HG03095 (cell line): ENCODE data around the gene LST1.
A peak's percentile ranks its signal among the peaks of the same experiment; 100 is the strongest.

ENCODE experiments used
- ATAC-seq: cut with Tn5 transposase; IDR thresholded peaks from one replicate; pipeline ENCODE4 v1.9.1; 2021; ENCODE audit warnings: moderate library complexity; ENCODE audit not compliant: unreplicated experiment

The LST1 gene

DNA sequence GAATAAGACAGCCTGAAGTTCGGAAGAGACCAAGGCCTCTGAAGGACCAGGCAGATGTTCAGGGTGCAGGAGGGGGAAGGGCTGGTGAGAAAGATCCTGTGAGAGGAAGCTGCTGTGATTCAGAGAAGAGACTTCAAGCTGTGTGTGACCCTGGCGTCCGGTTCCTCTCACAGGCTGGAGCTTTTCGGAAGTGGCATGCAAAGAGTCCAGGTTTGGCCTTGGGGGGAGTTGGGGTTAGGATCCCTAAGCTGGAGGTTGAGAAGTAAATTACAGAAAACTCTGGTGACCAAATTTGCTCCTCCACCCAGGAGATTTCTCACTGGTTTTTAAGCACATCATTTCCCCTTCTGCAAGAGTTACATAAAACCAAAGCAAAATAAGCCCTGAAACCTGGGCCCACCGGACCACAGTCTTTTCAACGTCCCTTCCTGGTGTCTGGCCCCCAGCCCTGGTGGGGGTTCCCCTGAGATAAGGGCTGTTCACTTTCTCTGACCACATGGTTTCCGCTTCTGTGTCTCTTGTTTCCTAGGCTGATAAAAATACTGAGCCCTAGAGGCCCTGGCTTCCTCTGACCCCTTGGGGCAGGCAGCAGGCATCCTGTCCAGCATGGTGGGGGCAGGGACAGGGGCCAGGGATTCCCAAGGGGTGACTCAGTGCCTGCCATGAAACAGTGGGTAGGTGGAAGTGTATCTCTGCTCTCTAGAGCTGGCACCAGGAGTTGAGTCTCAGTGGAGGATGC, 25.9 kb upstream of the LST1 start:
- peak; percentile 49 for ATAC-seq

DNA sequence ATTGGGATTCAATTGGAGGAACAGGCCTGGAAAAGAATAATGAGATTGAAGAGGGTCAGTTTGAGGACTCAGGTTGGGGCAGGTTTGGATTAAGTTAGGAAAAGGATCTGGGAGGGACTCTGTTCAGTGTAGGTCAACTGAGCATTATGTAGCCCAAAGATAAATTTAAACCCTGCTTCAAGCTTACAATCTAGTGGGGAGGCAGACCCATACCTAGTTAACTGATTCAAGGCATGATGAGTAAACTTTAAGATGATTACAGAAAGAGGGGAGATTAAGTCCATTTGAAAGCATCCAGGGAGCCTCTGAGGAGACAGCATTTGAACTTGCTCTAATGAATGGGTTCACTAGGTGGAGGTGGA, 25.4 kb upstream of the LST1 start:
- ATAC-seq, result no peak

DNA sequence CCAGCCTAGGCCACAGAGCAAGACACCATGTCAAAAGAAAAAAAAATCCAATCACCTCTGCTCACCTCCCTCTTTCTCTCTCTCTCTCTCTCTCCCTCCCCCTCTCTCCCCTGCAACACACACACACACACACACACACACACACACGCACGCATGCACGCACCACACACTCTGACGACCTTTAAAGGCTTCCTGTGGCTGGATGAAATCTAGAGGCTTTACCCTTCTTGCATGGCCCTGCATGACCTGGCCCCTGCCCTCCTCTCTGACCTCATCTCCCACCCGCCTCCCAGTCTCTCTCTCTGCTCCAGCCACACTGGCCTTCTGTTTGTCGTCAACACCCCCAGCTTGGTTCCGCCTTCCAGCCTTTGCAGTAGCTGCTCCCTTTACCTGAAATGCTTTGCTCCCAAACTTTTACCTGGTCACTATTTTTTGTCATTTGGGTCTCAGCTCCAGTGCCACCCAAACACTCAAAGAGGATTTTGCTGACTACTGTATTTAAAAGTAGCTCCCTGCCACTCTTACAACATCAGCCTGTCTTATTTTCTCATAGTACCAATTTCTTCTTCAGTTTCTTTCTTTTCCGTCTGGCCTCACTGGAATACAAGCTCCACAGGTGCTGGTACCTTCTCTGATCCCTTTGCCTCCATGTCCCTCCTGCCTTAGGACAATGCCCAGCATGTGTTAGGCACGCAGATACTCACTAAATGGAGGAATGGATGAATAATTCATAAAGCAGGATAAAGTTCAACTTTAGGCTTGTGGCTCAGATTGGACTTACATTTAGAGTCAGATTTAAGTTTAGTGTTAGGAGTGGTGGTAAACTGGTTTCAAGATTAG, 18.3 kb upstream of the LST1 start:
- no peak for ATAC-seq

- peak; percentile 39 for ATAC-seq
Measured at GRCh38 chr6:31568537-31568961, 17.5 kb upstream of the LST1 start.

DNA sequence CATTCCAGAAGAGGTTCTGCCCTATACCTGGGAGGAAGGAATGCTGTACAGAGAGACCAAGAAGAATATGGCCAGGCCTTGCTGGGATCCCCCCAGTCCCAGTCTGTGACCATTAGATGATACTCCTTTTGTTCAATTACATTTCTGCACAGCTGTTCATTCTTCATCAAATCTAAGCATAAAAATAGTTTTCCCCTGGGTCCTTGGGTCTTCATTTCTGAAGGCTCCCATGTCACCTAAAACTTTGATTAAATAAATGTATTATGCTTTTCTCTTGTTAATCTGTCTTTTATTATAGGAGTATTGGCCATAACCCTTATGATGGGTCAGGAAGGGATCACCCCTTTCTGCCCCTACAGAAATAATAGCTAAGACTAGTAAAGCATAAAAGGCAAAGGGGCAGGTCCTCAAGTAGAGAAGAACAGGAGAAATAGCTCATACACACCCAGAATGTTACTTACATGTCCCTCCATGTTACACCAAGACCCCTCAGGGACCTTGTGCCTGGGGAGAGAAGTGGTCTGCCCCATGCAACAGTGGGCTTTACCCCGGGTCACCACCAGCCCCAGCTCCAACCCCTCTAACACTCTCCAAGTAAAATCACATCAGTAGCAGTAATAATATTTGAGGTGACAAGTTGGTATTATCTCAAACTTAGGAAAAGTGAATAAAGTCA, 16.1 kb upstream of the LST1 start:
- ATAC-seq, result no peak

DNA sequence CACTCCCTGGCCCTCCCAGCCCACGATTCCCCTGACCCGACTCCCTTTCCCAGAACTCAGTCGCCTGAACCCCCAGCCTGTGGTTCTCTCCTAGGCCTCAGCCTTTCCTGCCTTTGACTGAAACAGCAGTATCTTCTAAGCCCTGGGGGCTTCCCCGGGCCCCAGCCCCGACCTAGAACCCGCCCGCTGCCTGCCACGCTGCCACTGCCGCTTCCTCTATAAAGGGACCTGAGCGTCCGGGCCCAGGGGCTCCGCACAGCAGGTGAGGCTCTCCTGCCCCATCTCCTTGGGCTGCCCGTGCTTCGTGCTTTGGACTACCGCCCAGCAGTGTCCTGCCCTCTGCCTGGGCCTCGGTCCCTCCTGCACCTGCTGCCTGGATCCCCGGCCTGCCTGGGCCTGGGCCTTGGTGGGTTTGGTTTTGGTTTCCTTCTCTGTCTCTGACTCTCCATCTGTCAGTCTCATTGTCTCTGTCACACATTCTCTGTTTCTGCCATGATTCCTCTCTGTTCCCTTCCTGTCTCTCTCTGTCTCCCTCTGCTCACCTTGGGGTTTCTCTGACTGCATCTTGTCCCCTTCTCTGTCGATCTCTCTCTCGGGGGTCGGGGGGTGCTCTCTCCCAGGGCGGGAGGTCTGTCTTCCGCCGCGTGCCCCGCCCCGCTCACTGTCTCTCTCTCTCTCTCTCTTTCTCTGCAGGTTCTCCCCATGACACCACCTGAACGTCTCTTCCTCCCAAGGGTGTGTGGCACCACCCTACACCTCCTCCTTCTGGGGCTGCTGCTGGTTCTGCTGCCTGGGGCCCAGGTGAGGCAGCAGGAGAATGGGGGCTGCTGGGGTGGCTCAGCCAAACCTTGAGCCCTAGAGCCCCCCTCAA, 13.8 kb upstream of the LST1 start, which contains the start of gene LTA:
Gene LTA (plus strand): TSS at position 249 of the 871 bp plus-strand sequence. CDS start 454 bp downstream, at position 703.
- peak; percentile 35 for ATAC-seq

DNA sequence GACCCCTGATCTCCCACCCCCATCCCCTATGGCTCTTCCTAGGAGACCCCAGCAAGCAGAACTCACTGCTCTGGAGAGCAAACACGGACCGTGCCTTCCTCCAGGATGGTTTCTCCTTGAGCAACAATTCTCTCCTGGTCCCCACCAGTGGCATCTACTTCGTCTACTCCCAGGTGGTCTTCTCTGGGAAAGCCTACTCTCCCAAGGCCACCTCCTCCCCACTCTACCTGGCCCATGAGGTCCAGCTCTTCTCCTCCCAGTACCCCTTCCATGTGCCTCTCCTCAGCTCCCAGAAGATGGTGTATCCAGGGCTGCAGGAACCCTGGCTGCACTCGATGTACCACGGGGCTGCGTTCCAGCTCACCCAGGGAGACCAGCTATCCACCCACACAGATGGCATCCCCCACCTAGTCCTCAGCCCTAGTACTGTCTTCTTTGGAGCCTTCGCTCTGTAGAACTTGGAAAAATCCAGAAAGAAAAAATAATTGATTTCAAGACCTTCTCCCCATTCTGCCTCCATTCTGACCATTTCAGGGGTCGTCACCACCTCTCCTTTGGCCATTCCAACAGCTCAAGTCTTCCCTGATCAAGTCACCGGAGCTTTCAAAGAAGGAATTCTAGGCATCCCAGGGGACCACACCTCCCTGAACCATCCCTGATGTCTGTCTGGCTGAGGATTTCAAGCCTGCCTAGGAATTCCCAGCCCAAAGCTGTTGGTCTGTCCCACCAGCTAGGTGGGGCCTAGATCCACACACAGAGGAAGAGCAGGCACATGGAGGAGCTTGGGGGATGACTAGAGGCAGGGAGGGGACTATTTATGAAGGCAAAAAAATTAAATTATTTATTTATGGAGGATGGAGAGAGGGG, 12.6 kb upstream of the LST1 start:
- ATAC-seq, result no peak

DNA sequence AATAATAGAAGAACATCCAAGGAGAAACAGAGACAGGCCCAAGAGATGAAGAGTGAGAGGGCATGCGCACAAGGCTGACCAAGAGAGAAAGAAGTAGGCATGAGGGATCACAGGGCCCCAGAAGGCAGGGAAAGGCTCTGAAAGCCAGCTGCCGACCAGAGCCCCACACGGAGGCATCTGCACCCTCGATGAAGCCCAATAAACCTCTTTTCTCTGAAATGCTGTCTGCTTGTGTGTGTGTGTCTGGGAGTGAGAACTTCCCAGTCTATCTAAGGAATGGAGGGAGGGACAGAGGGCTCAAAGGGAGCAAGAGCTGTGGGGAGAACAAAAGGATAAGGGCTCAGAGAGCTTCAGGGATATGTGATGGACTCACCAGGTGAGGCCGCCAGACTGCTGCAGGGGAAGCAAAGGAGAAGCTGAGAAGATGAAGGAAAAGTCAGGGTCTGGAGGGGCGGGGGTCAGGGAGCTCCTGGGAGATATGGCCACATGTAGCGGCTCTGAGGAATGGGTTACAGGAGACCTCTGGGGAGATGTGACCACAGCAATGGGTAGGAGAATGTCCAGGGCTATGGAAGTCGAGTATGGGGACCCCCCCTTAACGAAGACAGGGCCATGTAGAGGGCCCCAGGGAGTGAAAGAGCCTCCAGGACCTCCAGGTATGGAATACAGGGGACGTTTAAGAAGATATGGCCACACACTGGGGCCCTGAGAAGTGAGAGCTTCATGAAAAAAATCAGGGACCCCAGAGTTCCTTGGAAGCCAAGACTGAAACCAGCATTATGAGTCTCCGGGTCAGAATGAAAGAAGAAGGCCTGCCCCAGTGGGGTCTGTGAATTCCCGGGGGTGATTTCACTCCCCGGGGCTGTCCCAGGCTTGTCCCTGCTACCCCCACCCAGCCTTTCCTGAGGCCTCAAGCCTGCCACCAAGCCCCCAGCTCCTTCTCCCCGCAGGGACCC, 11.7 kb upstream of the LST1 start:
- ATAC-seq, result no peak

GRCh38 chr6:31575335-31575901, 10.7 kb upstream of the LST1 start, which contains the start of gene TNF:
TNF (plus strand) TSS chr6:31575565; CDS start chr6:31575742, 177 bp downstream.
- no peak for ATAC-seq

DNA sequence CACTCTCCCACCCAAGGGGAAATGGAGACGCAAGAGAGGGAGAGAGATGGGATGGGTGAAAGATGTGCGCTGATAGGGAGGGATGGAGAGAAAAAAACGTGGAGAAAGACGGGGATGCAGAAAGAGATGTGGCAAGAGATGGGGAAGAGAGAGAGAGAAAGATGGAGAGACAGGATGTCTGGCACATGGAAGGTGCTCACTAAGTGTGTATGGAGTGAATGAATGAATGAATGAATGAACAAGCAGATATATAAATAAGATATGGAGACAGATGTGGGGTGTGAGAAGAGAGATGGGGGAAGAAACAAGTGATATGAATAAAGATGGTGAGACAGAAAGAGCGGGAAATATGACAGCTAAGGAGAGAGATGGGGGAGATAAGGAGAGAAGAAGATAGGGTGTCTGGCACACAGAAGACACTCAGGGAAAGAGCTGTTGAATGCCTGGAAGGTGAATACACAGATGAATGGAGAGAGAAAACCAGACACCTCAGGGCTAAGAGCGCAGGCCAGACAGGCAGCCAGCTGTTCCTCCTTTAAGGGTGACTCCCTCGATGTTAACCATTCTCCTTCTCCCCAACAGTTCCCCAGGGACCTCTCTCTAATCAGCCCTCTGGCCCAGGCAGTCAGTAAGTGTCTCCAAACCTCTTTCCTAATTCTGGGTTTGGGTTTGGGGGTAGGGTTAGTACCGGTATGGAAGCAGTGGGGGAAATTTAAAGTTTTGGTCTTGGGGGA, 10.0 kb upstream of the LST1 start:
- ATAC-seq, result no peak

DNA sequence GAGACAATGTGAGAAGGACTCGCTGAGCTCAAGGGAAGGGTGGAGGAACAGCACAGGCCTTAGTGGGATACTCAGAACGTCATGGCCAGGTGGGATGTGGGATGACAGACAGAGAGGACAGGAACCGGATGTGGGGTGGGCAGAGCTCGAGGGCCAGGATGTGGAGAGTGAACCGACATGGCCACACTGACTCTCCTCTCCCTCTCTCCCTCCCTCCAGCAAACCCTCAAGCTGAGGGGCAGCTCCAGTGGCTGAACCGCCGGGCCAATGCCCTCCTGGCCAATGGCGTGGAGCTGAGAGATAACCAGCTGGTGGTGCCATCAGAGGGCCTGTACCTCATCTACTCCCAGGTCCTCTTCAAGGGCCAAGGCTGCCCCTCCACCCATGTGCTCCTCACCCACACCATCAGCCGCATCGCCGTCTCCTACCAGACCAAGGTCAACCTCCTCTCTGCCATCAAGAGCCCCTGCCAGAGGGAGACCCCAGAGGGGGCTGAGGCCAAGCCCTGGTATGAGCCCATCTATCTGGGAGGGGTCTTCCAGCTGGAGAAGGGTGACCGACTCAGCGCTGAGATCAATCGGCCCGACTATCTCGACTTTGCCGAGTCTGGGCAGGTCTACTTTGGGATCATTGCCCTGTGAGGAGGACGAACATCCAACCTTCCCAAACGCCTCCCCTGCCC, 9.0 kb upstream of the LST1 start:
- ATAC-seq, result no peak

DNA sequence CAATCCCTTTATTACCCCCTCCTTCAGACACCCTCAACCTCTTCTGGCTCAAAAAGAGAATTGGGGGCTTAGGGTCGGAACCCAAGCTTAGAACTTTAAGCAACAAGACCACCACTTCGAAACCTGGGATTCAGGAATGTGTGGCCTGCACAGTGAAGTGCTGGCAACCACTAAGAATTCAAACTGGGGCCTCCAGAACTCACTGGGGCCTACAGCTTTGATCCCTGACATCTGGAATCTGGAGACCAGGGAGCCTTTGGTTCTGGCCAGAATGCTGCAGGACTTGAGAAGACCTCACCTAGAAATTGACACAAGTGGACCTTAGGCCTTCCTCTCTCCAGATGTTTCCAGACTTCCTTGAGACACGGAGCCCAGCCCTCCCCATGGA, 8.5 kb upstream of the LST1 start:
- no peak for ATAC-seq

- ATAC-seq, result no peak
Measured at GRCh38 chr6:31578184-31579118, 7.6 kb upstream of the LST1 start.

DNA sequence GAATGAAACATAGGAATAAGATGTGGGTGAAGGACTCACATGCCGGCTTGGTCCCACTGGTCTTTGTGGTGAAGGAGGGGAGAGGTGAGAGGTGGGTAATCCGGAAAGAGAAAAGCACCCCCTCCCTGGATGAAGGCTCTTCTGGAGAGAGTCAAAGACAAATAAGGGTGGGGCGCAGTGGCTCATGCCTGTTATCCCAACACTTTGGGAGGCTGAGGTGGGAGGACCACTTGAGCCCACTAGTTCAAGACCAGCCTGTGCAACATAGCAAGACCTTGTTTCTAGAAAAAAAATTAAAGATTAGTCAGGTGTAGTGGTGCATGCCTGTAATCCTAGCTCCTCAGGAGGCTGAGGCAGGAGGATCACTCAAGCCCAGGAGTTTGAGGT, 7.0 kb upstream of the LST1 start:
- ATAC-seq, result no peak

DNA sequence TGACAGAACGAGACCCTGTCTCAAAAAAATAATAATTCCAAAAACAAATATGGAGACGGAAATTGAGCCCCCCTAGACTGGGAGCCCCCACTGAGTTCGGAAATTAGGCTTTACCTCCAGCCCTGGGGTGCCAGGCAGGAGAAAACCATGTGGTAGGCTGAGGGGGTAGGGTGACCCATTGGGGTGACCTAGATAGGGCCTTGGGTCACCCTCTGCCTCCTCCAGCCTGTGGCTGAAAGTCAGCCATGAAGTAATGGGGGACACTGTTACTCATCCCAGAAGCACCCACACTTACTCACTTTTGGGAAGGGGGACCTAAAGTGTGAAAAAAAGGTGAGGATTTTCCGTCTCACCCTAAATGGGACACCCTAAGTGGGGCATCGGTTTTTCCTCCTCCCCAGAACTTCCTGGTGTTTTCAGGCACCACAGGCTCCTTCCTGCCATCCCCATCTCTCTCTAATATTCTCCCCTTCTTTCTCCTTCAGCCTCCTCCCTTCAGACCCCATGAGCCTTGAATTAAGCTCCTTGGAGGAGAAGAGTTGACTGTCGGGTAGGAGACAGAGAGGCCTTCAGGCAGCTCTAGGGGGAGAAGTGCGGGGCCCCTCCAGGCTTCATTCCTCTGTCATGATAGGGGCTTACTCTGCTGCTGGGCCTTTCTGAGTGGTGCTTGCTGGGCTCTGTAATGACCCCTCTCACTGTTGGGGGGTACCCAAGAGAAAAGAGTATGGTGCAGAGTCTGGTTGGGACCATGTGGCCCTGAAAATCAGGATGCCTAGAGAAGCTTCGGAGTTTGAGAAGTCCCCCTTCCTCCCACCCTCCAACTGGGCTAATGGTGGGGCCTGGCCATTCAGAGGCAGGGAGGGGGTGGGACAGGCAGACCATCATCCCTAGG, 6.3 kb upstream of the LST1 start:
- no peak for ATAC-seq
